GM13976 (cell line): ENCODE results near the gene RCOR3.

Experiments used
- DNase-seq: peaks from one replicate; pipeline ENCODE4 v3.0.0; 2012; ENCODE audit warnings: low spot score
- CTCF ChIP-seq: IDR thresholded peaks from 2 replicates; pipeline ENCODE4 v1.5.1; 2012; ENCODE audit warnings: borderline replicate concordance, mild to moderate bottlenecking; ENCODE audit not compliant: insufficient read depth; ENCODE audit errors: extremely low read depth, missing control alignments, control extremely low read depth
- in situ Hi-C: fragments of 300-500 bp; cut with MboI; formaldehyde crosslinking; loops from one replicate; pipeline ENCODE4 v1.12.0; 2022; ENCODE audit warnings: low sequenced_read_pairs, mixed read lengths, inconsistent platforms; ENCODE audit not compliant: unreplicated experiment

RCOR3 gene

DNA sequence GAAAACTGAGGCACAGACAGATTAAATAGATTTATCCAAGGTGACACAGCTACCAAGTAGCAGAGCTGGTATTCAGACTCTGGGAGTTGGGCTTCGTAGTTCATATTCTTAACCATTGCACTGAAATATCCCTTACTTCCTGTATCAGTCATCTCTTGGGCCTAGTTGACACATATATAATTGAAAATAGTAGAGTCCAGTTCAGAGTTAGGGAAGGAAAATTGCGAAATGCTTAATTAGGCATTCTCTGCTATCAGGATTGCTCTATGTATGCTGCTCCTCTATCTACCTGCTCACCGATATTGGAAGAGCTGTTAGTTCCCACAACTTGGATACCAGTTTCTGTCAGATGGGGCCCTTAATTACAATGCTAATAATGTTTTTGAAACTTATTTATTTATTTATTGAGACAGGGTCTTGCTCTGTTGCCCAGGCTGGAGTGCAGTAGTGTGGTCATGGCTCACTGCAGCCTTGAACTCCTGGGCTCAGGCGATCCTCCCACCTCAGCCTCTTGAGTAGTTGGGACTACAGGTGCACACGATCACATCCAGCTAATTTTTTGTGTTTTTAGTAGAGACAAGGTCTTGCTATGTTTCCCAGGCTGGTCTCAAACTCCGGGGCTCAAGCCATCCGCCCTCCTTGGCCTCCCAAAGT lies 8.2 kb downstream of the RCOR3 start:
- in situ Hi-C loops, result no loop called here
- no peak for DNase-seq
- TF ChIP-seq CTCF, result no peak

DNA sequence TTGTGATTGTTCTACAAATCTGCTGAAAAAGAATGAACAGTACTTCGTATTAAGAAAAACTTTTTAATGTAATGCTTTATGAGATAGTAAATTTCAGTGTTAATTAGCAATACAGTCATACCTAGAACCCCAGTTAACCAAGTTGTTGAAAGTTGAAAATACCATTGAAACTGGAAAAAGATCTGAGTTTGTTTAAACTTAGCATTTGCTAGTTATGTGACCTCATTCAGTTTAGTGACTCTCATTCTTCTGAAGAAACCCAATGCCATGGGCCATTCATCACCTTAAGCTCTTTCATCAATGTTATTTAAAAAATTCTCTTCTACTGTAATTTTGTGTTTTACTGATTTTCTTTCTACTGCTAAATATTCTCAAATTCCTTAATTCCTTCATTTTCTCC lies 20.2 kb downstream of the RCOR3 start:
- no peak for DNase-seq
- in situ Hi-C loops, result no loop called here
- TF ChIP-seq CTCF, result no peak

DNA sequence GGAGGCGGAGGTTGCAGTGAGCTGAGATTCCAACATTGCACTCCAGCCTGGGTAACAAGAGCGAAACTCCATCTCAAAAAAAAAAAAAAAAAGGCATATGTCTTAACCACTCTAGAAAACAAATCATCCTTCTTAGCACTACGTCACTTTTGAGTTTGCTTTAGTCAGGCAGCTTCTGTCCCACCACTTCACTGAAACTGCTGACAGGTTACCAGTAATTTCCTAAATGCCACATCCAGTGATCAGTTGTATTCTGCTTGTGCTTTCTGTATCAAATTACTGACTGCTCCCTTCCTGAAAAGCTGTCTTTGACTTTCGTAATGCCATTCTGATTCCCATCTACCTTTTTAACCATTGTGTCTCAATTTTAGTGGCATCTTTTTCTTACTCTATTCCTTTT lies 21.7 kb downstream of the RCOR3 start:
- in situ Hi-C loops, result no loop called here
- no peak for TF ChIP-seq CTCF
- no peak for DNase-seq

DNA sequence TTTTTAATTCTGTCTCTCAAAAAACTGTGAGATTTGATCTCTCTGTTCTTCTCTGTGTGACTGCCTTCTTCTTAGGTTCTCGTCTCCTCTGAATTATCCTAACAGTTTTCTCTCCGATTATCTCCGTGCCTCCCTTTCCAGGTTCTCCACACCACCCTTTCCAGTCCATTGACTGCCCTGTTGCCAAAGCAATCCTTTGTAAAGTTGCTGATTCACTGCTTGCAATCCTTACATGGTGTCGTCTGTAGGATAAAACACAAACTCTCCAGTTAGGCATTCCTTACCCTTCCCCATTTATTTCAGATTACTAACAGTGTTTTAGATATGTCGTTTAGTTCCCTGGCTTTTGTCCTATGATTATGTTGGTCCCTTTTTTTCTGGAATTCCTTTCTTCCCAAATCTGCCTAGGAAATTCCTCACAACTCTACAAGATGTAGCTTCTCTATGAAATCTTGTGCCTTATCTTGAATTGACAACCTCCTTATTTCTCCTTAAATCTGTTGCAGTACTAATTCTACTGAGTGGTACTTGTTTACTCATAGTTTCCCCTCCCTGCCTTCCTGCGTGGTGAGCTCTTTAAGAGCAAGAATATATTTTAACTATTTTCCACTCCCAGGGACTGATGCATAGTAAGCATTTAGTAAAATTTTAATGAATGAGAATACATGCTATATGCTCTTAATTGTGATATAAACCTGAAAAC lies 22.3 kb downstream of the RCOR3 start:
- no peak for DNase-seq
- TF ChIP-seq CTCF, result no peak
- in situ Hi-C loops, result no loop called here

- DNase-seq, result no peak
- in situ Hi-C loops, result no loop called here
- no peak for TF ChIP-seq CTCF
Observed at GRCh38 chr1:211282023-211282373, 22.8 kb downstream of the RCOR3 start.

GRCh38 chr1:211285196-211285595 lies 26.0 kb downstream of the RCOR3 start:
- no peak for DNase-seq
- TF ChIP-seq CTCF, result no peak

More at GRCh38 chr1:211285196-211285595, 26.0 kb downstream of the RCOR3 start:
- in situ Hi-C loops, result no loop called here
